Hematopoietic multipotent progenitor cell treated with erythropoietin and hydrocortisone succinate and interleukin-3 and kit ligand, for 6 days (in vitro differentiated cells): ENCODE results near the gene LOX.
A peak's percentile ranks its signal among the peaks of the same experiment; 100 is the strongest.
"Not testable (repeated sequence)": the region's sequence is repeated elsewhere in the genome, so short reads cannot be mapped to it uniquely, and the experiment has no call there.

Experiments
- DNase-seq: peaks from one replicate; pipeline ENCODE4 v3.0.0-alpha.2; 2015

The LOX gene

GRCh38 chr5:122097391-122097790 lies 19.3 kb upstream of the LOX start:
- DNase-seq: no peak

GRCh38 chr5:122095158-122095557 lies 17.1 kb upstream of the LOX start:
- no peak for DNase-seq

- DNase-seq: not testable (repeated sequence)
Measured at GRCh38 chr5:122094251-122094650, 16.2 kb upstream of the LOX start.

- no peak for DNase-seq
Measured at GRCh38 chr5:122093415-122094180, 15.5 kb upstream of the LOX start.

- DNase-seq: peak; percentile 36
Measured at GRCh38 chr5:122091936-122092600, 14.0 kb upstream of the LOX start.

GRCh38 chr5:122089096-122090013 lies 11.3 kb upstream of the LOX start:
- DNase-seq: peak; percentile 86

- DNase-seq: no peak
Measured at GRCh38 chr5:122085041-122085440, 7.0 kb upstream of the LOX start.

GRCh38 chr5:122083535-122083934 lies 5.5 kb upstream of the LOX start:
- DNase-seq: no peak

- no peak for DNase-seq
Measured at GRCh38 chr5:122081541-122081940, 3.5 kb upstream of the LOX start.

GRCh38 chr5:122077366-122078115 lies 518 bp downstream of the LOX start:
- DNase-seq: peak; percentile 32

- DNase-seq: peak; percentile 72
Measured at GRCh38 chr5:122076669-122077365, 1.2 kb downstream of the LOX start.

GRCh38 chr5:122076050-122076461 lies 2.0 kb downstream of the LOX start:
- DNase-seq: no peak

GRCh38 chr5:122073864-122074263 lies 4.2 kb downstream of the LOX start:
- DNase-seq: no peak

- no peak for DNase-seq
Measured at GRCh38 chr5:122073018-122073417, 5.0 kb downstream of the LOX start.

- DNase-seq: no peak
Measured at GRCh38 chr5:122067390-122067789, 10.7 kb downstream of the LOX start.

GRCh38 chr5:122064992-122065391 lies 13.1 kb downstream of the LOX start:
- DNase-seq: no peak

GRCh38 chr5:122063836-122064235 lies 14.2 kb downstream of the LOX start:
- DNase-seq: no peak

GRCh38 chr5:122062205-122062604 lies 15.9 kb downstream of the LOX start:
- DNase-seq: no peak

GRCh38 chr5:122056913-122057312 lies 21.1 kb downstream of the LOX start:
- DNase-seq: no peak

GRCh38 chr5:122054266-122054665 lies 23.8 kb downstream of the LOX start:
- no peak for DNase-seq

GRCh38 chr5:122053181-122054109 lies 24.6 kb downstream of the LOX start:
- DNase-seq: no peak
